GM18861 (cell line): Measurements from ENCODE around the gene C12orf43.

Experiments used
- ATAC-seq: cut with Tn5 transposase; IDR thresholded peaks from one replicate; pipeline ENCODE4 v1.9.1; 2021; ENCODE audit not compliant: unreplicated experiment

C12orf43 gene

DNA sequence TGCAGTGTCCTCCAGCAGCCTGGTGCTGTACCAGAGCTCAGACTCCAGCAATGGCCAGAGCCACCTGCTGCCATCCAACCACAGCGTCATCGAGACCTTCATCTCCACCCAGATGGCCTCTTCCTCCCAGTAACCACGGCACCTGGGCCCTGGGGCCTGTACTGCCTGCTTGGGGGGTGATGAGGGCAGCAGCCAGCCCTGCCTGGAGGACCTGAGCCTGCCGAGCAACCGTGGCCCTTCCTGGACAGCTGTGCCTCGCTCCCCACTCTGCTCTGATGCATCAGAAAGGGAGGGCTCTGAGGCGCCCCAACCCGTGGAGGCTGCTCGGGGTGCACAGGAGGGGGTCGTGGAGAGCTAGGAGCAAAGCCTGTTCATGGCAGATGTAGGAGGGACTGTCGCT is 15.2 kb downstream of the C12orf43 start:
- ATAC-seq = no peak

DNA sequence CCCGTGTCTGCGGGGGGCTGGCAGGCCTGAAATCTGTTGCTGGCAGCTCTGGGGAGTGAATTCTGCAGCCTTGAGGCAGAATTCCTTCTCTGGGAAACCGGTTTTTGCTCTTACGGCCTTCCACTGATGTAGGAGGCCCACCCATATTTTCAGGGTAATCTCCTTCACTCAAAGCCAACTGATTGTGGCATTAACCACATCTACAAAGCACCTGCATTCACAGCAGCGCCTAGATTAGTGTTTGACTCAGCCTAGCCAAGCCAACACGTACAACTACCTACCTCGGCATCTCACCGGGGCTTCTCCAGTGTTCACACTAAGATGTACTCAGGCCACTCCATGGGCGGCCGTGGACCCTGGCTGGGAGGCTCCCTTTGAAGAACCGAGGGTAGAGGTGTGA is 15.8 kb downstream of the C12orf43 start:
- ATAC-seq = no peak

DNA sequence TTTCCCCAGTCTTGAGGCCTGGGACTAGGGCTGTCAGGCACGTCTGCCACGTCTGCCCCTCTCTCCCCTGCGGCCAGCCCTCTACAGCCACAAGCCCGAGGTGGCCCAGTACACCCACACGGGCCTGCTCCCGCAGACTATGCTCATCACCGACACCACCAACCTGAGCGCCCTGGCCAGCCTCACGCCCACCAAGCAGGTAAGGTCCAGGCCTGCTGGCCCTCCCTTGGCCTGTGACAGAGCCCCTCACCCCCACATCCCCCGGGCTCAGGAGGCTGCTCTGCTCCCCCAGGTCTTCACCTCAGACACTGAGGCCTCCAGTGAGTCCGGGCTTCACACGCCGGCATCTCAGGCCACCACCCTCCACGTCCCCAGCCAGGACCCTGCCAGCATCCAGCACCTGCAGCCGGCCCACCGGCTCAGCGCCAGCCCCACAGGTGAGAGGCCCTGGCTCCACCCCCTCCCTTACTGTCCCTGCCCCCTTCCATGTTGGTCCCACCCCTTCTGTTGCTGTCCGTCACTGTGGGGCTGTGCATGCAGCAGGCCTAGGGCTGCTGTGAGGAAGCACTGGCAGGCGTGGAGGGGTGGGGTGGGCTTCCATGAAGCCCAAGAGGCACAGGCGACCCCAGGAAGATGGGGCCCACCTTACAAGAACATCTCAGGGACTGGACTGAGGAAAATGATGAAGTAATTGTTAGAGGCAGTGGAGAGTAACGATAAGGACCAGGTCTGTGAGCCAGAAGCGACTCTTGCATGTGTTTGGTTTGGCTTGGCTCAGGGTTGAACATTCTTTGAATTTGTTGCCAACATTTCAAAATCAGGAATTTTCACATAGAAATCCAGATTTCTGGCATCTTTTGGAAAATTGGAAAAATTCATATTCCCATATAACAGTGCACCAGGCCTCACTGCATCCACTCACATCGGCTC is 16.8 kb downstream of the C12orf43 start:
- ATAC-seq = no peak

DNA sequence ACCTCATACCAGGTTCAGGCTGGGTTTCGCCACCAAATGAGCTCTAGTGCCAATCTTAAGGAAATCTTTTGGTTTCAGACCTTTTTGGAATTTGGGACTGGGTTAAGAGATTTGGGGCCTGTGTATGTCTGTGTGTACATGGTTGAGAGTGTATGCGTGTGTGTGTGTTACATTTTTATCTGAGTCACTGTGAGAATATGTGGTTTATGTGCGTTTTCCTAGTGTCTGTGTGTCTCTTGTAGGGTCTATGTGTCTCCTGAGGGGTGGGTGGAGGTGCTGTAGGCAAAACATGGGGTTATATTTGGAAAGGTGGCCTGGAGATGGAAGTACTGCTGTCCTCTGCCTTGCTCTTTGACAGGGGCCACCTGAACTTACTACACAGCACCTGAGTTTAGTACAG is 17.9 kb downstream of the C12orf43 start:
- ATAC-seq = no peak

DNA sequence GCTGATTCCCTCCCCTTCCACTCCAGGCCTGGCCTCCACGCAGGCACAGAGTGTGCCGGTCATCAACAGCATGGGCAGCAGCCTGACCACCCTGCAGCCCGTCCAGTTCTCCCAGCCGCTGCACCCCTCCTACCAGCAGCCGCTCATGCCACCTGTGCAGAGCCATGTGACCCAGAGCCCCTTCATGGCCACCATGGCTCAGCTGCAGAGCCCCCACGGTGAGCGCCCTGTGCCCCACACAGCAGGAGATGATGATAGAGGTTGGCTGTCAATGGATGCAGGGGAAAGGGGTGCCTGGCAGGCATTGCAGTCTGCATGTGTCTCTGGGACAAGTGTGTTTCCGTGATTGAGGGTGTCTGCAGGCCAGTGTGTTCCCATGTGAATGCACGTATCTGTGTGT is 18.8 kb downstream of the C12orf43 start:
- no peak for ATAC-seq

DNA sequence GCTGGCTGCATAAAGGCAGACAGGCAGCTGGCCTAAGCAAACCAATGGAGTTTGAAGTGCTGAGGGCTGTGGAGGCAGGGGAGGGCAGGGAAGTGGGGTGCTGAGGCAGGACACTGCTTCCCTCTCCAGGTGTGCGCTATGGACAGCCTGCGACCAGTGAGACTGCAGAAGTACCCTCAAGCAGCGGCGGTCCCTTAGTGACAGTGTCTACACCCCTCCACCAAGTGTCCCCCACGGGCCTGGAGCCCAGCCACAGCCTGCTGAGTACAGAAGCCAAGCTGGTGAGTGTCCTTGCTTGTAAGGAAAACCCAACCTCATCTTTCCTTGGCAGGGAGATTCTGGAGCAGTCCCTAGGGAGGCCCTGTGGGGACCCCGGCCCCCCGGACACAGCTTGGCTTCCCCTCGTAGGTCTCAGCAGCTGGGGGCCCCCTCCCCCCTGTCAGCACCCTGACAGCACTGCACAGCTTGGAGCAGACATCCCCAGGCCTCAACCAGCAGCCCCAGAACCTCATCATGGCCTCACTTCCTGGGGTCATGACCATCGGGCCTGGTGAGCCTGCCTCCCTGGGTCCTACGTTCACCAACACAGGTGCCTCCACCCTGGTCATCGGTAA is 20.0 kb downstream of the C12orf43 start:
- ATAC-seq = no peak

DNA sequence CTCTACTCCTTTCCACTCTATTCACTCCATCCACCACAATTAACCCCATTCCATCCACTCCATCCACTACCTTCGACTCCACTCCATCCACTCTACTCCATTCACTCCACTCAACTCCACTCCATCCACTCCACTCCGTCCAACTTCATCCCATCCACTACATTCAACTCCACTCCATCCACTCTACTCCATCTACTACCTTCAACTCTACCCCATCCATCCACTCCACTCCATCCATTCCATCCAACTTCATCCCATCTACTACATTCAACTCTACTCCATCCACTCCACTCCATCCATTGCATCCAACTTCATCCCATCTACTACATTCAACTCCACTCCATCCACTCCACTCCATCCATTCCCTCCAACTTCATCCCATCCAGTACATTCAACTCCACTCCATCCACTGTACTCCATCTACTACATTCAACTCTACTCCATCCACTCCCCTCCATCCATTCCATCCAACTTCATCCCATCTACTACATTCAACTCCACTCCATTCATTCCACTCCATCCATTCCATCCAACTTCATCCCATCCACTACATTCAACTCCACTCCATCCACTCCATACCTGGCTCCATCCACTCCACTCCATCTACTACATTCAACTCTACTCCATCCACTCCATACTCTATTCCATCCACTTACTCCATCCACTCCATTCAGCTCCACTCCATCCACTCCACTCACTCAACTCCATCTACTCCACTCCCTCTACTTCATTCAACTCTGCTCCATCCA is 21.5 kb downstream of the C12orf43 start:
- no peak for ATAC-seq

DNA sequence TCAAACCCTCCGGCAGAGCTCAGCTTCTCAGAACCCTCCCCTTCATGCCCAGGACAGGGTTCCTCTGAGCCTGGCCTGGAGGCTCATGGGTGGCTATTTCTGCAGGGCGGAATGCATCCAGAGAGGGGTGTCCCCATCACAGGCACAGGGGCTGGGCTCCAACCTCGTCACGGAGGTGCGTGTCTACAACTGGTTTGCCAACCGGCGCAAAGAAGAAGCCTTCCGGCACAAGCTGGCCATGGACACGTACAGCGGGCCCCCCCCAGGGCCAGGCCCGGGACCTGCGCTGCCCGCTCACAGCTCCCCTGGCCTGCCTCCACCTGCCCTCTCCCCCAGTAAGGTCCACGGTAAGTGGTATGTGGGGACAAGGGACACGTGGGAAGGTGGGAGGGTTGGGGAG is 22.2 kb downstream of the C12orf43 start:
- ATAC-seq = no peak

DNA sequence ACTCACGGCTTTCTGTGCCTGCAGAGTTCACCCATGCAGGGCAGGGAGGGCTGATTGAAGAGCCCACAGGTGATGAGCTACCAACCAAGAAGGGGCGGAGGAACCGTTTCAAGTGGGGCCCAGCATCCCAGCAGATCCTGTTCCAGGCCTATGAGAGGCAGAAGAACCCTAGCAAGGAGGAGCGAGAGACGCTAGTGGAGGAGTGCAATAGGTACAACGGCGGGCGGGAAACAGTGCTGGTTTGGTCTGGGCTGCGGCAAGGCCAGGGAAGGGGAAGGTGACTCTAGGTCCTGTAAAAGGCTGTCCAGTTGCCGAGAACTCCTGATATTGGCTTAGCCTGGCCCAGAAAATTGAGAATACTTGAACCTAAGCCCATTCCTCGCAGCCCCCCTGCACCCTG is 22.8 kb downstream of the C12orf43 start:
- ATAC-seq = no peak

DNA sequence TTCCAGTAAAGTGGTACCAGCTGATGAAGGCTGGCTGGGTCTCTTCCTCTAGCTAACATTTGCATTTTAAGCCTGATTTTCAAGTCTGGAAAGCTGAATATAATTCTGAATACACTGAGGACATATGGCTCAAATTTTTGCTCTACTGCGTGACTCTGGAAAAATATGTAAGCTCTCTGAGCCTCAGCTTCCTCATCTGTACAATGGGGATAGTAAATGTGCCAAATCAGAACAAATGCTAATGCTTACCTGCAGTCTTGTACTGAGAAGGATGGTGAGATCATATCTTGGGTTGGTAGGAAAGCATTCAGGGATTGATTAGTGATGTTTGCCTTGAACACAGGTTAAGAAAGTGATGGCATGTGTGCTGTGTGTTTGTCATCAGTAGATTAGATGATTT is 23.3 kb downstream of the C12orf43 start:
- no peak for ATAC-seq

DNA sequence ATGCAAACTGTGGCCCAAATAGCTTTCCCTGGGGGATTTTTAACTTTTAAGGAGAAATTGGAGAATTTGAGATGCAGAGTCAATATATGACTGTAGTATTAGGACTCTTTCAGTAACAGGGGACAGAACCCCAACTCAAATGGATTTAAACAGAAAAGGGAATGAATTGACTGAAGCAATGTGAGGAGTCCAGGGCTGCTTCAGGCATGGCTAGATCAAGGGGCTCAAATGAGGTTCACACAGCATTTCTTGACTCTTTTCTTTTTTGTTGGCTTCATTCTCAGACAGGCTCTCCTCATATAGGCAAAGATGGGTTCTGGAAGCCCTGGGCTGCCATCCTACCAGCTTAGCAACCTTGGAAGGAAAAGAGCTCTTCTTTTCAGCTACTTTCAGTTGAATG is 24.3 kb downstream of the C12orf43 start:
- no peak for ATAC-seq

DNA sequence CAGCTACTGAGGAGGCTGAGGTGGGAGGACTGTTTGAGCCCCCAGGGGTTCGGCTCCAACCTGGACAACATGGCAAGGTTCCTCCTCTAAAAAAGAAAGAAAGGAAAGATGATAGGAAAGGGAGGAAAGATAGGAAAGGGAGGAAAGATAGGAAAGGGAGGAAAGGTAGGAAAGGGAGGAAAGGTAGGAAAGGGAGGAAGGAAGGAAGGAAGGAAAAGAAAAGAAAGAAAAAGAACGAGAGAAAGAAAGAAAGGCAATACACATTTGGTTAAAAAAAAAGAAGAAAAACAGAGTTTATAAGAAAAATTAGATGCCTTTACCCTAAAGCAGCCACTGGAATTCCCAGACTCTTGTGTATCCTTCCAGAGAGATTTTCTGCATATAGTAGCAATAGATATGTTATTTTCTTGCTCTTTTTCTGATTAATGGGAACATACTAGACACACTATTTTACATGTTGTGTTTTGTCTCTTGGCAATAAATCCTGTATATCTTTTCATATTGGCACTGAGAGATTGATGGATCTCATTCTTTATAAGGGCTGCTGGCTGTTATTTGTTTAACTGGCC is 25.7 kb downstream of the C12orf43 start:
- ATAC-seq = no peak

DNA sequence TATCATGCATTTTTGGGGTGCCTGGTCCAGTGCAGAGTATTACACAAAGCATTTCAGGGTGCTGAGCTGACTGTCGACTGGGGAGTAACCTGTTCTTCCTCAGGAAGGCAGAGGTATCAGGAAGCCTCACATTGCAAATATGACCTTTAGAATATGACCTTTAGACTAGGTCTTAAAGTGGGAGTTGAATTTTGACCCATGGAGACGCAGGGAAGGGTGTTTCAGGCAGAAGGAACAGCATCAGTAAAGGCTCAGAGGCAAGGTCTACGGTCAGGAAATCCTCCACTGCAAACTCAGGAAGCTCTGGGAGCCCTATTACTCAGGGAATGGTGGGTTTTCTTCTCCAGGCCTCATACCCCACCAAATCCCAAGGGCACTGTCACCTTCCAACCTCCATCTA is 26.6 kb downstream of the C12orf43 start:
- ATAC-seq = no peak

DNA sequence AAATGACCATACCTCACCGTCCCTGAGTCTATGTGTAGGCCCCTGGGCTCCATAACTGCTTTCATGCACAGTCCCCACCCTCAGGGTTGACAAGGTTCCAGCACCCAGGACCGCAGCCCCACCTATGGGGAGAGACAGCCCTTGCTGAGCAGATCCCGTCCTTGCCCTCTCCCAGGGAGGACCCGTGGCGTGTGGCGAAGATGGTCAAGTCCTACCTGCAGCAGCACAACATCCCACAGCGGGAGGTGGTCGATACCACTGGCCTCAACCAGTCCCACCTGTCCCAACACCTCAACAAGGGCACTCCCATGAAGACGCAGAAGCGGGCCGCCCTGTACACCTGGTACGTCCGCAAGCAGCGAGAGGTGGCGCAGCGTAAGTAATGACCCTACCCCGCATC is 27.6 kb downstream of the C12orf43 start:
- ATAC-seq = no peak

DNA sequence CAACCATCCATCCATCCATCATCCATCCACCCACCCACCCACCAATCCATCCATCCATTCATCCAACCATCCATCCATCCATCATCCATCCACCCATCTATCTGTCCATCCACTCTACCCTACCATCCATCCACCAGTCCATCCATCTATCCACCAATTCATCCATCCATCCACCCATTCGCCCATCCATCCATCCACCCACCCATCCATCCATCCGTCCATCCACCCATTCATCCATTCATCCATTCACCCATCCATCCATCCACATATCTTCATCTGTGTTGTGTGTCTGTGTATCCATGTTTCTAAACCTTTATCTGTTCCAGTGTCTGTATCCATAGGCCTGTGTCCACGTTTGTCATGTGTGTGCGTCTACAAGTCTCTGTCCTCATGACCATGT is 28.1 kb downstream of the C12orf43 start:
- no peak for ATAC-seq

DNA sequence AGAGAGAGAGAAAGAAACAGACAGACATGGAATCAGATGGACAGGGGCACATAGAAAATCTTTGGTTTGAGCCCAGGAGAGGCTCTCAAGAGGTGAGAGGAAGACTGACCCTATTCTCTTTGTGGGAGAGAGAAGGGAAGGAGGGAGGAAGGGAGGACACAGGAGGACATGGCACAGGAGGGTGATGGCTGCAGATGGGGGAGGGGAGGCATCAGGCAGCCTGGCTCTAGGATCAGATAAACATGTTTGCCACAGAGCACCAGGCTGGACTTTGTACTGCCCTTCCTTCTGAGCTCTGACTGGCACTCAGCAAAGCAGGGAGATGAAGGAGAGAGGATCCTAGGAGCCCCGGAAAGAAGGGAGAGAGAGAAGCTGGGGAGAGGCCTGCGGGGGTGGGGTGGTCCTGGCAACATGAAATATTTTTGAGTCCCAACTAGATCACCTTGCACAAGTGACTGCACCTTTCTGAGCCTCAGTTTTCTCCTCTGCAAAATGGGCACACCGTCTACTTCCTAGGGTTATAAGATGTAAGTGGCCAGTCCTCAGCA is 31.9 kb downstream of the C12orf43 start:
- no peak for ATAC-seq

DNA sequence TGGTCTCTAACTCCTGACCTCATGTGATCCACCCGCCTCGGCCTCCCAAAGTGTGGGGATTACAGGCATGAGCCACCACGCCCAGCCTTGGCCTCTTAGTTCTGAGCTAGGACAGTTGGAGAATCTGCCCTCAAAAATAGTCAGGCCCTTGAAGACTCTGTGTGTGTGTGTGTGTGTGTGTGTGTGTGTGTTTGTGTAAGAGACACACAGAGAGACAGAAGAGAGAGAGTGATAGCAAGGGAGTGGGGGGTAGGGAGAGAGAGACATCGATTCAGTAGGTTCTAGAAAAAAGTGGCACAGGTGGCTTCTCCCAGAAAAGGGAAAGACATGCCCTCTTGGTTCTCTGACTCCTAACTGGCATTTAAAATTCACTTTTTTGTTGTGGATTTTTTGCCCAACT is 32.5 kb downstream of the C12orf43 start:
- no peak for ATAC-seq

DNA sequence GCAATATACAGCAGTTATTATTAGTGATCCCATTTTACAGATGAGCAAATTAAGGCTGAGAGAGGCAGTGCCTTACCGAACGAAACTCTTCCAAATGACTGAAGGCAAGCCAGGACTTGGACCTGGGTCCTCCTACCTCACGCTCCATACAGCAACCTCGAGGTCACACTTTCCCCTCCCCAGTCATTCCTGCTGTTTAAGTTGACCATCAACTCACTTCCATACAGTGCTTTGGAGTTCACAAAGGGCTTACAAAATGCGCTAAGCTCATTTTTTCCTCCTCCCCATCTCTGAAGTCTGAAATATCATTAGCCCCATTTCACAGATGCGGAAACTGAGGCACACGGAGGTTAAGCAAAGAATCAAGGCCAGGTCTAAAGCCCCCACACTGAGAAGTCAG is 33.6 kb downstream of the C12orf43 start:
- ATAC-seq = no peak

DNA sequence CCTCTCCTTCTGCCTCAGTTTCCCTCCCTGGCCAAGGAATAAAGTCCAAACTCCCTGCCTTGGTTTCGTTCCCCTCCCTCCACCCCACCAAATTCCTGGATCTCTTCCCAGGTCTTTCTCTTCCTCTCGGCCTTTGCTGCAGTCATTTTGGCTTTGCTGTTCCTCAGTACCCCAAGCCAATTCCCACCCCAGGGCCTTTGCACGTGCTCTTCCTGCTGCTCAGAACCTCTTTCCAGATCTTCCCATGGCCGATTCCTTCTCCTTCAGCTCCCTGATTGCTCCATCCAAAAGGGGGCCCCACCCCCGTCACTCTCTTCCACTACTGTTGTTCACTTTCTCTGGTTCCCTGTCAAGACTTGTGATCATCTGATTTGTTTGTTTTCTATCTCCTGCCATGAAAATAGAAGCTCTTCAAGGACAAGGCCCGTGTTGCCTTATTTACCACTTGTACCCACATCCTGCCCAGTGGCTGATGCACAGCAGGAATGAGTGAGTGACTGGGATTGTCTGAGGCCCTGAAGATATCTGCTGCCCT is 34.8 kb downstream of the C12orf43 start:
- no peak for ATAC-seq

DNA sequence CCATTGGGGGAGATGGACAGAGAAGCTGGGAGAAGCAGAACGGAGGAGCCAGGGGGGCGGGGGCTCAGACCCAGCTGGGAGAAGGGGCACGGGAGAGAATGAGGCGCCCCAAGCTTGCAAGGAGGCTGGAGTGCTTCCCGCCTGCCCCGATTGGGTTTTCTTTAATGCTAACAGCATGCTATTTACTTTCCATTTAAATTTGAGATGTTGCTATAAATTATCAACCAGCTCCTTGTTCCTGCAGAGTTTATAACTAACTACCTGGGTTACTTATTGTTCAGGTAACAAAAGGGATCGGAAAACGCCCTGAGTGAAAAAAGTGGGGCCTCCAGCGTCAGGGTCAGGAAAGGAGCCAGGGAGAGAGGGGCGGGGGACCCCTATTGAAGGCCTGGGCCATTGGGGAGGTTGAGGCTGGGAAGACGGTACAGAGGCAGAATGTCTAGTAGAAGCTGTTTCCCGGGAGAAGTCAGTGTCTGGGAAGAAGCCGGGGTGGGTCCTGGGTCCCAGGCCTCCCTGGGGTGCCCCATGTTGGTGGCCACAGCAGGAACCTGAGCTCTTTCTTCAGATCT is 35.4 kb downstream of the C12orf43 start:
- no peak for ATAC-seq
